Caco-2 (cell line): ENCODE results near the gene PLSCR5. TPM values are rescaled to one million over a fixed set of nuclear protein-coding genes. Genes with fewer than 3 reads are reported as not detected.
A peak's percentile ranks its signal among the peaks of the same experiment; 100 is the strongest.

Experiments used
- BruUV-seq: library from RNA; stranded (reverse); fragments of 400-500 nt; replicated peaks from 2 replicates; lab custom pipeline; 2021; lab: Mats Ljungman, UMichigan
- CTCF ChIA-PET: fragments of 300-600 bp; sonication (Branson Sonifier 250); formaldehyde crosslinking; loops from one replicate; lab custom pipeline; 2022; ENCODE audit warnings: antibody characterized with exemption; lab: Charles Lee
- POLR2A ChIA-PET: fragments of 300-600 bp; sonication (Branson Sonifier 250); formaldehyde crosslinking; loops from one replicate; lab custom pipeline; 2022; ENCODE audit warnings: antibody characterized with exemption; lab: Charles Lee
- DNase-seq, 2 experiments: peaks; one replicate each; pipeline versions ENCODE4 v3.0.0 to v3.0.0-alpha.2; 2020 to 2022
- H3K27me3 ChIP-seq: replicated peaks from 2 replicates; pipeline ENCODE4 v1.6.0; 2011; ENCODE audit warnings: low read length; ENCODE audit not compliant: control insufficient read depth, insufficient read depth
- H3K36me3 ChIP-seq: 2 replicates; pipeline ENCODE4 v1.5.1; 2011; ENCODE audit warnings: low read length; ENCODE audit not compliant: control insufficient read depth, insufficient read depth
- H3K4me1 ChIP-seq: fragments of 250-450 bp; sonication (Bioruptor Pico); 2 replicates; pipeline ENCODE4 v1.5.1; 2020; ENCODE audit warnings: mild to moderate bottlenecking
- H3K4me3 ChIP-seq: 2 replicates; pipeline ENCODE4 v1.5.1; 2011; ENCODE audit warnings: low read depth, mild to moderate bottlenecking, control low read depth, low read length
- H3K9me3 ChIP-seq: fragments of 250-450 bp; sonication (Bioruptor Pico); 2 replicates; pipeline ENCODE4 v1.5.1; 2020; ENCODE audit warnings: mild to moderate bottlenecking, moderate library complexity
- H3K27ac Mint-ChIP-seq: one replicate; pipeline ENCODE4 v1.8.0; 2022; ENCODE audit warnings: mixed read lengths; ENCODE audit not compliant: unreplicated experiment
- H3K27me3 Mint-ChIP-seq: one replicate; pipeline ENCODE4 v1.8.0; 2022; ENCODE audit warnings: mixed read lengths; ENCODE audit not compliant: insufficient read depth, unreplicated experiment
- H3K36me3 Mint-ChIP-seq: one replicate; pipeline ENCODE4 v1.8.0; 2022; ENCODE audit warnings: mild to moderate bottlenecking, mixed read lengths; ENCODE audit not compliant: insufficient read depth, unreplicated experiment
- H3K4me1 Mint-ChIP-seq: one replicate; pipeline ENCODE4 v1.8.0; 2022; ENCODE audit warnings: low read depth, mixed read lengths; ENCODE audit not compliant: unreplicated experiment
- H3K4me3 Mint-ChIP-seq: one replicate; pipeline ENCODE4 v1.8.0; 2022; ENCODE audit warnings: mild to moderate bottlenecking, moderate library complexity, mixed read lengths; ENCODE audit not compliant: unreplicated experiment
- H3K9me3 Mint-ChIP-seq: one replicate; pipeline ENCODE4 v1.8.0; 2022; ENCODE audit warnings: mixed read lengths; ENCODE audit not compliant: unreplicated experiment
- intact Hi-C: fragments of 100-400 bp; cut with micrococcal nuclease; formaldehyde crosslinking; loops from one replicate; pipeline ENCODE4 v1.10.0; 2022; ENCODE audit not compliant: unreplicated experiment
- total RNA-seq: library from RNA; stranded (reverse); gene quantifications from 2 replicates; pipeline ENCODE4 v1.2.3, GENCODE V29; 2022
- TF ChIP-seq, protein P1 (sequence below), 2 experiments: fragments of 200-600 bp in 1 of 2; IDR thresholded peaks; 1 replicate in 1 of 2; 2 replicates in 1 of 2; pipeline versions ENCODE4 v1.5.1 to v1.8.0; 2011 to 2022; ENCODE audit warnings: antibody characterized with exemption in 1 of 2, control low read depth in 1 of 2, inconsistent platforms in 1 of 2, low read depth in 1 of 2, low read length in 1 of 2, mild to moderate bottlenecking in 1 of 2, moderate library complexity in 1 of 2; ENCODE audit not compliant: insufficient read depth in 1 of 2, severe bottlenecking in 1 of 2, unreplicated experiment in 1 of 2

Gene PLSCR5
- total RNA-seq, 1 experiment from 2014 or later, result not detected

GRCh38 chr3:146585156-146585555 lies 20.0 kb downstream of the PLSCR5 start:
- Mint-ChIP-seq H3K27ac (no peak overlapping the region), H3K4me3 (no peak overlapping the region), H3K27me3 (no peaks in the 10 kb centered on the region), H3K36me3 (no peaks in the 10 kb centered on the region), H3K9me3 (no peaks in the 10 kb centered on the region), H3K4me1 (peaks cover 27% of the 10 kb centered on the region)
- peaks cover 9% of the 10 kb centered on the region for H3K9me3 ChIP-seq
- CTCF ChIA-PET, result no interaction called here
- POLR2A ChIA-PET, result no interaction called here
- no peak overlapping the region for H3K4me3 ChIP-seq
- intact Hi-C loops, result no loop called here
- TF ChIP-seq, protein P1, sequence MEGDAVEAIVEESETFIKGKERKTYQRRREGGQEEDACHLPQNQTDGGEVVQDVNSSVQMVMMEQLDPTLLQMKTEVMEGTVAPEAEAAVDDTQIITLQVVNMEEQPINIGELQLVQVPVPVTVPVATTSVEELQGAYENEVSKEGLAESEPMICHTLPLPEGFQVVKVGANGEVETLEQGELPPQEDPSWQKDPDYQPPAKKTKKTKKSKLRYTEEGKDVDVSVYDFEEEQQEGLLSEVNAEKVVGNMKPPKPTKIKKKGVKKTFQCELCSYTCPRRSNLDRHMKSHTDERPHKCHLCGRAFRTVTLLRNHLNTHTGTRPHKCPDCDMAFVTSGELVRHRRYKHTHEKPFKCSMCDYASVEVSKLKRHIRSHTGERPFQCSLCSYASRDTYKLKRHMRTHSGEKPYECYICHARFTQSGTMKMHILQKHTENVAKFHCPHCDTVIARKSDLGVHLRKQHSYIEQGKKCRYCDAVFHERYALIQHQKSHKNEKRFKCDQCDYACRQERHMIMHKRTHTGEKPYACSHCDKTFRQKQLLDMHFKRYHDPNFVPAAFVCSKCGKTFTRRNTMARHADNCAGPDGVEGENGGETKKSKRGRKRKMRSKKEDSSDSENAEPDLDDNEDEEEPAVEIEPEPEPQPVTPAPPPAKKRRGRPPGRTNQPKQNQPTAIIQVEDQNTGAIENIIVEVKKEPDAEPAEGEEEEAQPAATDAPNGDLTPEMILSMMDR (IDR thresholded peaks at IDR 0.05; ENCODE audit: insufficient read depth in 1 of 2, low read depth in 1 of 2, low read length in 1 of 2, severe bottlenecking in 1 of 2, unreplicated experiment in 1 of 2), result no peak
- H3K27me3 ChIP-seq, result no peaks in the 10 kb centered on the region
- DNase-seq, result no peak
- H3K4me1 ChIP-seq, result peaks cover 27% of the 10 kb centered on the region
- H3K36me3 ChIP-seq, result no peaks in the 10 kb centered on the region
- BruUV-seq, result no TSS peak

GRCh38 chr3:146581951-146582467 lies 23.1 kb downstream of the PLSCR5 start:
- intact Hi-C loops, result loop anchor here (1.0 to 2.0 kb wide), 2 partner anchors 38 to 45 kb away; partner anchors contain the start of gene PLSCR1
- ChIA-PET CTCF (interaction anchor here (0.5 kb wide), 1 partner anchor 72 kb away, joined by 3 read pairs; no protein-coding TSS in a partner anchor), POLR2A (interaction anchor here (1.9 kb wide), 1 partner anchor 37 kb away, joined by 8 read pairs; the partner anchor contains the start of gene PLSCR1)
- BruUV-seq, result no TSS peak
- DNase-seq, result peak; percentile 77 to 81
- Mint-ChIP-seq H3K9me3 (no peaks in the 10 kb centered on the region), H3K36me3 (no peaks in the 10 kb centered on the region), H3K4me1 (peaks cover 31% of the 10 kb centered on the region), H3K27me3 (no peaks in the 10 kb centered on the region), H3K27ac (peak overlapping the region; percentile 90), H3K4me3 (no peak overlapping the region)
- Histone ChIP-seq H3K4me1 (peaks cover 31% of the 10 kb centered on the region), H3K27me3 (no peaks in the 10 kb centered on the region), H3K4me3 (no peak overlapping the region), H3K9me3 (peaks cover 9% of the 10 kb centered on the region), H3K36me3 (no peaks in the 10 kb centered on the region)
- TF ChIP-seq, protein P1 (IDR thresholded peaks at IDR 0.05; ENCODE audit: insufficient read depth in 1 of 2, low read depth in 1 of 2, low read length in 1 of 2, severe bottlenecking in 1 of 2, unreplicated experiment in 1 of 2), result no peak

DNA sequence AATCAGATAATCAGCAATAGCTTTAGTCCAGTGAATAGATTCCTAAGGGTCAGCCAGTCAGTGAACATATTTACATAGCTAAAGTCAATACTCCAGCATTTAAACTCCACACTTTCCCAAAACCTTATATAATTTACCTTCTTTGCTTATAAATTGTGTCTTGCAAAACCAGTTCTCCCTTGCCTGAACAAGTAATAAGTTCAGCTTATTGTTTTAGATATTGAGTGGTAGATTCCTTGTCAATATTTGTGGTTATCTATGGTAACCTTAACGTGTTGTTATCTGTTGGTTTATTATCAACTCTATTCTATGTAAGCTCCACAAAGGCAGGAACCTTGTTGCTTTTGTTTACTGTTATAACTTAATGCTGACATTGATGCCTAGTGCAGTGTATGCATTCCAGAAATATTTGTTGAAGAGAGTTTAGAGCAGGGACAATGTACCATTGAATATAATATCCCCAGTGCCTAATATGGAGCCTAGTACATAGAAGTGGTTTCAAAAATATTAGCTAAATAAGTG lies 24.0 kb downstream of the PLSCR5 start:
- TF ChIP-seq, protein P1 (IDR thresholded peaks at IDR 0.05; ENCODE audit: insufficient read depth in 1 of 2, low read depth in 1 of 2, low read length in 1 of 2, severe bottlenecking in 1 of 2, unreplicated experiment in 1 of 2), result no peak
- no peaks in the 10 kb centered on the region for H3K9me3 Mint-ChIP-seq
- Histone ChIP-seq H3K4me3 (no peak overlapping the region), H3K27me3 (no peaks in the 10 kb centered on the region), H3K9me3 (peaks cover 9% of the 10 kb centered on the region), H3K4me1 (peaks cover 31% of the 10 kb centered on the region), H3K36me3 (no peaks in the 10 kb centered on the region)
- ChIA-PET CTCF (interaction anchor here (1.0 to 1.1 kb wide), 2 partner anchors 359 to 392 kb away, joined by 3 to 4 read pairs; no protein-coding TSS in a partner anchor), POLR2A (interaction anchor here (1.9 kb wide), 1 partner anchor 37 kb away, joined by 8 read pairs; the partner anchor contains the start of gene PLSCR1)
- peak overlapping the region; percentile 90 for H3K27ac Mint-ChIP-seq
- BruUV-seq, result no TSS peak
- intact Hi-C loops, result loop anchor here (1.0 to 2.0 kb wide), 2 partner anchors 37 to 46 kb away; partner anchors contain the start of gene PLSCR1
- DNase-seq, result peak in 1 of 2 experiments; percentile 27
- peak overlapping the region; percentile 39 for H3K4me3 Mint-ChIP-seq
- no peaks in the 10 kb centered on the region for H3K27me3 Mint-ChIP-seq
- H3K36me3 Mint-ChIP-seq, result no peaks in the 10 kb centered on the region
- peaks cover 31% of the 10 kb centered on the region for H3K4me1 Mint-ChIP-seq
